GM21529 (cell line): ENCODE measurements around the gene DSCAM.

ENCODE experiments used
- ATAC-seq: cut with Tn5 transposase; IDR thresholded peaks from one replicate; pipeline ENCODE4 v1.9.1; 2021; ENCODE audit not compliant: unreplicated experiment

DSCAM gene

DNA sequence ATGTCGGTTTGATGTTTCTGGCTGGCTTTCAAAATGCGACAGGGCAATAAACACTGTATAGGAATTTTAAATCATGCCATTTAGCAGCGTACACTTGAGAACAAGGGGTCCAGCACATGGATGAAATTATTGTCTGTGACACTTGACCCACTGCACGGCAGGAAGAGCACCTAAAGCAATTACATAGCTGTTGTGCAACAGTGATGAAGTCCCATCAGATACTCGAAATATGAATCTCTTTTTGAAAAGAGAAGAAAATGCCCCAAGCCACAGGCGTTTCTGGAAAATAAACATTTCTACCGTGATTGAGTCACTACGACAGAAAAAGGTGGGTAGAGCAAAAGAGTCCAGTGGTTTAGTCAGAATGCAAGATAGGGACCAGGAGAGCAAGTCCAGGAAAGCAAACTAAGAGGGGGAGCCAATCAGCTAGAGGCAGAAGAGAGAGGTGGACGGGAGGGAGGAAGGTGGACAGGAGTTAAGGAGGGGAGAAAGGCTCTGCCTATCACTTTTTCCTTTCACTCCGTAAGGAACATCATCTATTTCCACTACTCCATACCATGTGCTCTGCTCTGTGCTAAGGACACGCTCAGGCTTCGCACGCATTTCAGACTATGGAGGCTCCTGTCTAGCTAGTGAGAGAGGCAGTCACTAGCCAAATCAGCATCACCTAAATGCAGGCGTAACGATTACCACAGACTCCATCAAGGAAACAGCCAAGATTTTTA, 6.4 kb downstream of the DSCAM start:
- ATAC-seq: no peak

- no peak for ATAC-seq
Observed at GRCh38 chr21:40839521-40839920, 7.4 kb downstream of the DSCAM start.

GRCh38 chr21:40837456-40837855, 9.5 kb downstream of the DSCAM start:
- no peak for ATAC-seq

GRCh38 chr21:40835184-40835694, 11.7 kb downstream of the DSCAM start:
- no peak for ATAC-seq

GRCh38 chr21:40833184-40833583, 13.8 kb downstream of the DSCAM start:
- ATAC-seq: no peak

DNA sequence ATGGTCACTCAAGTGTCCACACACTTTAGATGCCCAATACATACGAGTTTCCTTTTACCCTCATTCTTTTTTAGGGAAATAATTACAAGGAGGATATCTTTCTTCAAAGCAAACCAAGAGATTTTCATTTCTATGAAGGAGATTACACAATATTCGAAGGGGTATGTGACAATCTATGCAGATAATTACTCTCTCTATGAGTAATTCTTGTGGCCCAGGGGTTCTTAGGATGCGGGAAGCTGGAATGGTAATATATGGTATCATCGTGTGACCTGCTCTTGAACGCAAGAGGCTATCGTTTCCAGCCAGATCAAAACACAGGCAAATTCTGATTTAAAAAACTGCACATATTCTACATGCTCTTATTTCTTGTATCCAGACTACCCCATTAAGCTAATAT, 14.6 kb downstream of the DSCAM start:
- no peak for ATAC-seq

DNA sequence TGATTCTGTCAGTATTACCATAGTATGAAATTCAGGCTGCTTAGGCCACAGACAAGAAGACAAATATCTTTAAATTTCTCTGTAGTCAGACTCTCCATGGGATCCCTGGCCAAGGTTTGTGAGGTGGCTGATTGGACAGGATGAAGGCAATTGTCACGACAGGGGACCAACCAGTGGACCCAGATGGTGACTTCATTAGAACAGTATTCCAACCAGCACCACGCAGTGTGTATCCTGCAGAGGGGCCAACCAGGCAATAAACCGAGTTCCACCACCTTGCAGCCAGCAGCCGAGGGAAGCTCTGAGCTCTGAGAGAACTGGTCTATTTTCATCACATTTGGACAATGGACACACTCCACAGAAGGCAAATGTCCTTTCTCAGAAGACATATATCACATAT, 16.1 kb downstream of the DSCAM start:
- ATAC-seq: no peak

DNA sequence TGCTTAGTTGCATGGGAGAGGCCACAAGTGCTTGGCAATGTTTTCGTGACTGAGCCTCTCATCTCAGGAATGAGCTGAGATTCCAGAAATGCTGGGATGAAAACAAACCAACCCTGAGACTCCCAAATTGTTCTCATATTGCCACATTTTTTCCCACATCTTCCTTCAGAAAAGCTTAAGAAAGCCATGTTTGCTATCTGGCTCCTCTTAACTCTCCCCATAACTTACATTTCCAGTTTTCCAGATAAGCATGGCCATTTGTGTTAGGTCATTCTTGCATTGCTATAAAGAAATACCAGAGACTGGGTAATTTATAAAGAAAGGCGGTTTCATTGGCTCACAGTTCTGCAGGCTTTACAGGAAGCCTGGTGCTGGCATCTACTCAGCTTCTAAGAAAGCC, 17.2 kb downstream of the DSCAM start:
- no peak for ATAC-seq

DNA sequence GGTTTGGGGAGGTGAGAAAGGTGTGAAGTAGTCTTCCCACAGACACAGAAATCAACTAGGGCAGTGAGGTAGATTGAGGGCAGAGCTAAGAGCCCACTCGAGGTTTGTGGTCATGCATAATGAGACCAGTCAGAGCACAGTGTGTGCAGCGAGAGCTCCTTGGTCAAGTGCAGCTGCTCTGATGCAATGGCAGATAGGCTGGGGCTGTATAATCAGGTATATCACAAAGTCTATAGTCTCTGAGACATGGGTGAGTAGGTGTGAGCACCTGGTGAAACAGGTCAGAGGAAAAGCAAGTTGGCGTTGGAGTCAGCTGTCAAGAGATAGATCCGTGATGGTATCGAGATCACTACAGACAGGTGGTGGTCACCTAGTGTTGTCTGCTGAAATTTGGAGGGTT, 17.6 kb downstream of the DSCAM start:
- ATAC-seq: no peak

GRCh38 chr21:40827509-40827908, 19.4 kb downstream of the DSCAM start:
- ATAC-seq: no peak

- ATAC-seq: no peak
Observed at GRCh38 chr21:40819071-40819900, 27.7 kb downstream of the DSCAM start.

DNA sequence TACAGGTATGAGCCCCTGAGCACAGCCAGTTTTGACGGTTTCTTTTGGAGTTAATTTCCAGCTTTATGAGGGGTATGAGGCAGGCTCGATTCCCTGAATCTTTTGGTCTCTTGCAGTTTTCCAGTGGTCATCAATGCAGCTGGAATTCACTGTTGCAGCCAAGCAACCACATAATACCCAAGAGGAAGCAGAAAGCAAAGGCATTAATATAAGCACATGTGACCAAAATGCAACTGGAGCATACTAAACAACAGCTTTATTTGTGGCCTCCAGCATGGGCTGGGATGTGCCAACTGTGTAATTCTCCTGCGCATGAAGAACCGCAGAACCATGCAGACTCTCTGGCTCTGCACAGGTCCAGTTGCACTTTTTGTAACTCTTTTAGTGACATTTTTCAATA, 33.0 kb downstream of the DSCAM start:
- no peak for ATAC-seq

GRCh38 chr21:40809673-40810197, 37.2 kb downstream of the DSCAM start:
- no peak for ATAC-seq

DNA sequence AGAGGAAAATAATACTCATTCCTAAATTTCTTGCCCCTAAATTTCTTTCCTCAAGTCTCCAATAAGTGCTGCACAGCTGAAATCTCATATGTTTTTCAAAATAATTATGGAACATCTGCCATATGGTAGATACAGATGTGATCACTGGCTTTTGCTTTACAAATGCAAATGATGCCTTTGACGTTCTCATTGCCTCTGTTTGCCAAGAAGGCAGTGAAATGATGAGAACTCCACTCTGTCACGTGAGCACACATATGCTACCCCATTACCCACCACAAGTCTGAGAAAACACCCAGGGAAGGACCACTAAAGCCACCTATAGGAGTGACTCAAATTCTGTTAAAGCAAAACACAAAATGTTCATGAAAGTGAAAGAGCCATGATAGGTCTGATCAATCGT, 43.9 kb downstream of the DSCAM start:
- no peak for ATAC-seq

DNA sequence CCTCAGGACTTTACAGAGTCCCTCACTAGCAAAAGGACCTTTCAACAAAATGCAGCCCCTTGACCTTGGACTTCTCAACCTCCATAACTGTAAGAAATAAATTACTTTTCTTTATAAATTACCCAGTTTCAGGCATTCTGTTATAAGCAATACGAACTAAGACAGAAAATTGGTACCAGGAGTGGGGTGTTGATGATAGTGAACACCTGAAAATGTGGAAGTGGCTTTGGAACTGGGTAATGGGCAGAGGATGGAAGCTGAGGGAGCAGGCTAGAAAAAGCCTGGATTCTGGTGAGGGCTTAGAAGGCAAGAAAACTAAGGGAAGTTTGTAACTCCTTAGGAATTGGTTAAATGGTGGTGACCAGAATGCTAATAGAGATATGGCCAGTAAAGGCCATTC, 46.8 kb downstream of the DSCAM start:
- no peak for ATAC-seq

GRCh38 chr21:40797891-40798290, 49.1 kb downstream of the DSCAM start:
- no peak for ATAC-seq

- ATAC-seq: no peak
Observed at GRCh38 chr21:40797410-40797809, 49.5 kb downstream of the DSCAM start.

DNA sequence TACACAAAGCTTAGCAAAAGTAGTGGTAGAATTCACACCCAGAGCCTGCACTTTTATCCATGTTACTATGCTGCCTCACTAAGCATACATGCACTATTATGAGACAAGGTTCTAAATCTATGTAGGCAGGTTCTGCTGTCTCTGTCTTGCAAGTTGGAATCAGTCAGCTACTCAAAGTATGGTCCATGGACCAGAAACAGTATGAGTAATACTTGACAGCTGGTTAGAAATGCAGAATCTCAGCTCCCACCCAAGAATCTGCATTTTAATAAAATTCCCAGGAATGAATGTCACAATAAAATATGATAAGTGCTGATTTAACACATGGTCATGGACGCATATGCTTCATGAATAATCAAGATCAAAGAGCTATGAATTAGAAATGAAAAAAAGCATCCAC, 50.5 kb downstream of the DSCAM start:
- no peak for ATAC-seq

DNA sequence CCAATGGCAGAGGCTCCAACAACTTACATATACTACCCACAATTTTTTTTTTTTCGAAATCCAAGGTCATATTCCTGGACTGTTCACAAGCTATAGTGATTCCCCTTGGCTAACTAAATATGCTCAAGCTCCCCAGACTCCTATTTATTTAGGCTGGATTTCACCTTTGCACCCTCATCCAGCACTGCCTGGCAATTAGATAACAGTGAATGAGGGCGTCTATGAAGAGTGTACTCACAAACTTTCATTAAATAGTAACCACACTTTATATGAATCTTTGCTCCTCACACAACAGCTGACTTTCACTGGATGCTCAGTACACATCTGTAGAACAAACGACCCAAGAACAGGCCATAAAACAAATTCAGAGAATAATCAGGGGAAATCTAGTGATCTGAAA, 51.6 kb downstream of the DSCAM start:
- ATAC-seq: no peak

- ATAC-seq: no peak
Observed at GRCh38 chr21:40792691-40793456, 54.1 kb downstream of the DSCAM start.

DNA sequence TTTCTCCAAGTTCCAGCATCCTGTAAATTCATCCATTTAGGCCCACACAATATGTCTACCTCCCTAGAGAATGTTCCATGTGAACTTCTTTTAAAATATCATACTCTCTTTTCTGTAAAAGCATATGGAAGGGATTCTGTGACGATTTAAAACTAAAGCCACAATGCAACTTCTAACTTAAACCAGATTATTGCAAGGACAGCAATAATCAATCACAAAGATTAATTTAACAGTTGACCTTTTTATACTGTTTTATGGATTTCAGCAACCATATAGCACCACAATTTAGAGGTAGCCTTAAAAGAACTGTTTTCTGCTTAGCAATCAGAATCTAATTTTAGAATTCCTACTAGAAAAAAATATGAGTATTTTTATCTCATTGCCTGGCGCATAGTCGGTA, 58.3 kb downstream of the DSCAM start:
- ATAC-seq: no peak
